ENCODE data around the gene PCED1A.

The PCED1A gene

GRCh38 chr20:2838847-2839671 lies 1.4 kb downstream of the PCED1A start:
- ChIA-PET CTCF (interaction anchor here (1.2 to 1.7 kb wide), 3 partner anchors 10 to 126 kb away, joined by 3 to 7 read pairs (median 3); no protein-coding TSS in a partner anchor), POLR2A (interaction anchor here (1.6 kb wide), 1 partner anchor 38 kb away, joined by 9 read pairs; no protein-coding TSS in a partner anchor)
- Histone ChIP-seq H3K4me1 (ENCODE audit: control extremely low read depth in 1 of 4, control insufficient read depth in 4 of 4, insufficient read depth in 4 of 4, low read length in 3 of 4) (peaks cover 3 to 20% (median 13%) of the 10 kb centered on the region in 4 experiments), H3K36me3 (ENCODE audit: control insufficient read depth in 4 of 4, insufficient read depth in 4 of 4, low read length in 3 of 4) (peaks cover 2 to 31% (median 22%) of the 10 kb centered on the region in 4 experiments), H3K9me3 (ENCODE audit: control extremely low read depth in 1 of 5, control insufficient read depth in 4 of 5, insufficient read depth in 2 of 5, low read depth in 1 of 5, low read length in 4 of 5) (no peaks in the 10 kb centered on the region), H3K27me3 (replicated peaks in 2 of 5; ENCODE audit: control insufficient read depth in 4 of 5, insufficient read depth in 5 of 5, low read length in 4 of 5) (no peaks in the 10 kb centered on the region), H3K4me3 (ENCODE audit: control insufficient read depth in 1 of 7, extremely low read depth in 1 of 7, insufficient read depth in 4 of 7, low read depth in 2 of 7, low read length in 6 of 7) (no peak overlapping the region), H3K27ac (ENCODE audit: insufficient read depth in 1 of 2, low read depth in 1 of 2, low read length in 2 of 2, poor library complexity in 1 of 2, severe bottlenecking in 2 of 2) (no peak overlapping the region)
- WGBS (ENCODE audit: insufficient coverage): 97% methylated on average over 5 of the region's 15 CpGs
- no peak for DNase-seq

- POLR2A ChIA-PET: no interaction called here
- Histone ChIP-seq H3K9me3 (ENCODE audit: control extremely low read depth in 1 of 5, control insufficient read depth in 4 of 5, insufficient read depth in 2 of 5, low read depth in 1 of 5, low read length in 4 of 5) (no peaks in the 10 kb centered on the region), H3K27ac (ENCODE audit: insufficient read depth in 1 of 2, low read depth in 1 of 2, low read length in 2 of 2, poor library complexity in 1 of 2, severe bottlenecking in 2 of 2) (no peak overlapping the region), H3K27me3 (replicated peaks in 2 of 5; ENCODE audit: control insufficient read depth in 4 of 5, insufficient read depth in 5 of 5, low read length in 4 of 5) (no peaks in the 10 kb centered on the region), H3K4me3 (ENCODE audit: control insufficient read depth in 1 of 7, extremely low read depth in 1 of 7, insufficient read depth in 4 of 7, low read depth in 2 of 7, low read length in 6 of 7) (no peak overlapping the region), H3K36me3 (ENCODE audit: control insufficient read depth in 4 of 4, insufficient read depth in 4 of 4, low read length in 3 of 4) (peaks cover 2 to 31% (median 19%) of the 10 kb centered on the region in 4 experiments), H3K4me1 (ENCODE audit: control extremely low read depth in 1 of 4, control insufficient read depth in 4 of 4, insufficient read depth in 4 of 4, low read length in 3 of 4) (peaks cover 3 to 20% (median 13%) of the 10 kb centered on the region in 4 experiments)
- 98% methylated on average over 19 of the region's 19 CpGs for WGBS (ENCODE audit: insufficient coverage)
- no peak for DNase-seq
- CTCF ChIA-PET: interaction anchor here (1.2 to 1.4 kb wide), 2 partner anchors 13 to 125 kb away, joined by 3 read pairs; no protein-coding TSS in a partner anchor
Measured at GRCh38 chr20:2838170-2838797, 2.2 kb downstream of the PCED1A start.

GRCh38 chr20:2837221-2837960 lies 3.1 kb downstream of the PCED1A start:
- H3K27me3 ChIP-seq (replicated peaks in 2 of 5; ENCODE audit: control insufficient read depth in 4 of 5, insufficient read depth in 5 of 5, low read length in 4 of 5): no peaks in the 10 kb centered on the region
- peaks cover 2 to 31% (median 19%) of the 10 kb centered on the region in 4 experiments for H3K36me3 ChIP-seq (ENCODE audit: control insufficient read depth in 4 of 4, insufficient read depth in 4 of 4, low read length in 3 of 4)
- no peak overlapping the region for H3K27ac ChIP-seq (ENCODE audit: insufficient read depth in 1 of 2, low read depth in 1 of 2, low read length in 2 of 2, poor library complexity in 1 of 2, severe bottlenecking in 2 of 2)
- 96% methylated on average over 4 of the region's 6 CpGs for WGBS (ENCODE audit: insufficient coverage)
- no peak for DNase-seq
- CTCF ChIA-PET: no interaction called here
- no peaks in the 10 kb centered on the region for H3K9me3 ChIP-seq (ENCODE audit: control extremely low read depth in 1 of 5, control insufficient read depth in 4 of 5, insufficient read depth in 2 of 5, low read depth in 1 of 5, low read length in 4 of 5)
- H3K4me3 ChIP-seq (ENCODE audit: control insufficient read depth in 1 of 7, extremely low read depth in 1 of 7, insufficient read depth in 4 of 7, low read depth in 2 of 7, low read length in 6 of 7): no peak overlapping the region
- POLR2A ChIA-PET: no interaction called here
- peaks cover 3 to 20% (median 13%) of the 10 kb centered on the region in 4 experiments for H3K4me1 ChIP-seq (ENCODE audit: control extremely low read depth in 1 of 4, control insufficient read depth in 4 of 4, insufficient read depth in 4 of 4, low read length in 3 of 4)

- WGBS (ENCODE audit: insufficient coverage): 87% methylated on average over 5 of the region's 5 CpGs
Measured at GRCh38 chr20:2836035-2836434, 4.4 kb downstream of the PCED1A start.

GRCh38 chr20:2835331-2835796 lies 5.1 kb downstream of the PCED1A start:
- Histone ChIP-seq H3K9me3 (ENCODE audit: control extremely low read depth in 1 of 5, control insufficient read depth in 4 of 5, insufficient read depth in 2 of 5, low read depth in 1 of 5, low read length in 4 of 5) (no peaks in the 10 kb centered on the region), H3K36me3 (ENCODE audit: control insufficient read depth in 4 of 4, insufficient read depth in 4 of 4, low read length in 3 of 4) (peaks cover 2 to 31% (median 19%) of the 10 kb centered on the region in 4 experiments), H3K4me3 (ENCODE audit: control insufficient read depth in 1 of 7, extremely low read depth in 1 of 7, insufficient read depth in 4 of 7, low read depth in 2 of 7, low read length in 6 of 7) (no peak overlapping the region), H3K27ac (ENCODE audit: insufficient read depth in 1 of 2, low read depth in 1 of 2, low read length in 2 of 2, poor library complexity in 1 of 2, severe bottlenecking in 2 of 2) (no peak overlapping the region), H3K4me1 (ENCODE audit: control extremely low read depth in 1 of 4, control insufficient read depth in 4 of 4, insufficient read depth in 4 of 4, low read length in 3 of 4) (peaks cover 0 to 17% (median 11%) of the 10 kb centered on the region in 4 experiments), H3K27me3 (replicated peaks in 2 of 5; ENCODE audit: control insufficient read depth in 4 of 5, insufficient read depth in 5 of 5, low read length in 4 of 5) (no peaks in the 10 kb centered on the region)
- 96% methylated on average over 4 of the region's 6 CpGs for WGBS (ENCODE audit: insufficient coverage)
- no peak for DNase-seq
- POLR2A ChIA-PET: no interaction called here
- CTCF ChIA-PET: no interaction called here

More at GRCh38 chr20:2836035-2836434, 4.4 kb downstream of the PCED1A start:
- Histone ChIP-seq H3K4me1 (ENCODE audit: control extremely low read depth in 1 of 4, control insufficient read depth in 4 of 4, insufficient read depth in 4 of 4, low read length in 3 of 4) (peaks cover 0 to 18% (median 11%) of the 10 kb centered on the region in 4 experiments), H3K9me3 (ENCODE audit: control extremely low read depth in 1 of 5, control insufficient read depth in 4 of 5, insufficient read depth in 2 of 5, low read depth in 1 of 5, low read length in 4 of 5) (no peaks in the 10 kb centered on the region), H3K36me3 (ENCODE audit: control insufficient read depth in 4 of 4, insufficient read depth in 4 of 4, low read length in 3 of 4) (peaks cover 2 to 31% (median 19%) of the 10 kb centered on the region in 4 experiments), H3K4me3 (ENCODE audit: control insufficient read depth in 1 of 7, extremely low read depth in 1 of 7, insufficient read depth in 4 of 7, low read depth in 2 of 7, low read length in 6 of 7) (no peak overlapping the region), H3K27ac (ENCODE audit: insufficient read depth in 1 of 2, low read depth in 1 of 2, low read length in 2 of 2, poor library complexity in 1 of 2, severe bottlenecking in 2 of 2) (no peak overlapping the region), H3K27me3 (replicated peaks in 2 of 5; ENCODE audit: control insufficient read depth in 4 of 5, insufficient read depth in 5 of 5, low read length in 4 of 5) (no peaks in the 10 kb centered on the region)
- ChIA-PET CTCF (interaction anchor here (1.0 kb wide), 1 partner anchor 16 kb away, joined by 3 read pairs; no protein-coding TSS in a partner anchor), POLR2A (no interaction called here)
- no peak for DNase-seq

- no peak for DNase-seq
- Histone ChIP-seq H3K36me3 (ENCODE audit: control insufficient read depth in 4 of 4, insufficient read depth in 4 of 4, low read length in 3 of 4) (peaks cover 2 to 31% (median 19%) of the 10 kb centered on the region in 4 experiments), H3K9me3 (ENCODE audit: control extremely low read depth in 1 of 5, control insufficient read depth in 4 of 5, insufficient read depth in 2 of 5, low read depth in 1 of 5, low read length in 4 of 5) (no peaks in the 10 kb centered on the region), H3K27me3 (replicated peaks in 2 of 5; ENCODE audit: control insufficient read depth in 4 of 5, insufficient read depth in 5 of 5, low read length in 4 of 5) (no peaks in the 10 kb centered on the region), H3K4me3 (ENCODE audit: control insufficient read depth in 1 of 7, extremely low read depth in 1 of 7, insufficient read depth in 4 of 7, low read depth in 2 of 7, low read length in 6 of 7) (no peak overlapping the region), H3K4me1 (ENCODE audit: control extremely low read depth in 1 of 4, control insufficient read depth in 4 of 4, insufficient read depth in 4 of 4, low read length in 3 of 4) (peaks cover 0 to 9% (median 4%) of the 10 kb centered on the region in 4 experiments), H3K27ac (ENCODE audit: insufficient read depth in 1 of 2, low read depth in 1 of 2, low read length in 2 of 2, poor library complexity in 1 of 2, severe bottlenecking in 2 of 2) (no peak overlapping the region)
- CTCF ChIA-PET: interaction anchor here (0.5 to 1.2 kb wide), 2 partner anchors 78 to 166 kb away, joined by 3 read pairs; no protein-coding TSS in a partner anchor
- 94% methylated on average over 9 of the region's 14 CpGs for WGBS (ENCODE audit: insufficient coverage)
- POLR2A ChIA-PET: no interaction called here
Measured at GRCh38 chr20:2834401-2835110, 5.9 kb downstream of the PCED1A start.
